C1 segment of cervical spinal cord (tissue), 14 donors: ENCODE results near the gene ZSWIM2.
"Not testable (repeated sequence)": the region's sequence is repeated elsewhere in the genome, so short reads cannot be mapped to it uniquely, and the experiment has no call there.

ENCODE experiments used
- DNase-seq, 14 donors: peaks; one replicate each; lab custom pipeline; 2025; lab: John Stamatoyannopoulos, UW

ZSWIM2 gene

DNA sequence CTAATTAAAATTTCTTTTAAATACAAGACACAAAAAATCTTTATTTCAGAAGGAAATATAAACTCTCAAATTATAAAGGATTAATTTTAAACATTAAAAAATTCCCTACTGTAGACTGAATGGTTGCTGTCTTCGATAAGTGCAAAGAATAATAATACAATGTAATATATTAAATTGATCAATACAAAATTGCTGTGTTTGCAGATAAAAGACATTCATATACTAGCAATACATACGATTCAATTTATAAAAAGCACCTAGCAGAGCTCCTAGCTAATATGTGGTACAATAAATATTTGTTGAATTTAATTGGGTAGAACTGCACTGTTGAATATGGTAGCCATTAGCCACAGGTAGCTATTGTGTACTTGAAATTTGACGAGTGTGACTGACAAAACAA lies 6.6 kb downstream of the ZSWIM2 start:
- no peak for DNase-seq

DNA sequence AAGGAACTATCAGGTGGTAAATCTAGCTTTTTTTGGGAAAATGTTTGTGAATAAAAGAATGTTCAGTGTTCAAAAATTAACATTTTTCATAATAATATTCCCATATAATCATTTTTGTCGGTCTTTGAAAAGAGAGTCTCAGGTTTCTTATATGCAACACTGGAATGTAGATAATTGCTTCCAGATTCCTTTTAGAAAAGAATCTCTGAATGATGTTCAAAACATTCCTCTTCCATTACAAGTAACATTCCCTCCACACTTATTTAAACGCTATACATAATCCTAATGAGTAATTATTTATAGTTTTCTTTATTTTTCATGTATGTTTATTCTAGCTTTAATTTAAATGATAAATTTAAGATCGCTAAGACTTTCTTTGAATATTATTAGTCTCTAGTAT lies 7.0 kb downstream of the ZSWIM2 start:
- no peak for DNase-seq

- no peak for DNase-seq
These were observed 13.3 kb downstream of the ZSWIM2 start for GRCh38 chr2:186835628-186836027.

GRCh38 chr2:186827862-186828492 lies 21.0 kb downstream of the ZSWIM2 start:
- DNase-seq = no peak

- no peak for DNase-seq
These were observed 21.6 kb downstream of the ZSWIM2 start for GRCh38 chr2:186827411-186827810.

DNA sequence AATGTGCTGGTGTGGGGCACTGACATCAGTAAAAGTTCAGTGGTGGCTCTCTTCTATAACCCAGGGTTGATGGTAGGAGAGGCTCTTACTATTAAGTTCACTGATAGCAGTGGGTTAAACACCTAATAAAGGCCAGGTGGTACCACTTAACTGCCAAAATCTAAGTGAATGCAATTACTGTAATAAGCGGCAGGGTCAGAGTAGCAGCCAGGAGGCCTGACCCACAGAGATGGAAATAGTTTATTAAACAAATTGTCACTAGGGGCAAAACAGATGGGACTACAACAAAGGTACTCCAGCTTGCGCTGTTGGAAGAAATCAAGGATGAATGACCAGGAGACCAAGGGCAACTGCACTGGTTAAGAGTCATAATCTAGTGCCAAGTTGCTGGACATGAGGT lies 26.6 kb downstream of the ZSWIM2 start:
- DNase-seq = no peak

GRCh38 chr2:186820303-186820702 lies 28.7 kb downstream of the ZSWIM2 start:
- no peak for DNase-seq

GRCh38 chr2:186811760-186812159 lies 37.2 kb downstream of the ZSWIM2 start:
- not testable (repeated sequence) for DNase-seq

DNA sequence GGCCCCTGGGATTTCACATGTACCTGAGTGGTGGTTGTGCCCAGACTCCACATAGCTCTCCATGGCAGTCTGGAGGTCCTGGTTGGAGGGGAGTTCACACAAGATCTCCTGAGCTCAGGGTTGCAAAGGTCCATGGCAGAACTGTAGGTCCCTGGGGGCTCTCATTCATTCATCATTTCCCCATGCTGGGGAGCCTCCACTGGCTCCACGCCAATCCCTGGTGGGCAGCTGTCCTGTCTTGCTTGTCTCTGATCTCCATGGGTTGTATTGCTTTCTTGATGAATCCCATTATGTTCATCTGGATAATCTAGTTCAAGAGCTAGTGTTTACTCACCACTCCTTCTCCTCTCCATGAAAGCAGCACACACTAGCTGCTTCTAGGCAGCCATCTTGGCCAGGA lies 42.4 kb downstream of the ZSWIM2 start:
- no peak for DNase-seq

DNA sequence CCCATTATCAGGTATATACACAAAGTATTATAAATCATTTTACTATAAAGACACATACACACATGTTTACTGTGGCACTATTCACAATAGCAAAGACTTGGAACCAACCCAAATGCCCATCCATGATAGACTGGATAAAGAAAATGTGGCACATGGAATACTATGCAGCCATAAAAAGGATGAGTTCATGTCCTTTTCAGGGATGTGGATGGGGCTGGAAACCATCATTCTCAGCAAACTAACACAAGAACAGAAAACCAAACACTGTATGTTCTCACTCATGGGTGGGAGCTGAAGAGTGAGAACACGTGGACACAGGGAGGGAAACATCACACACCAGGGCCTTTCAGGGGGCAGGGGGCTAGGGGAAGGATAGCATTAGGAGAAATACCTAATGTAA lies 50.4 kb downstream of the ZSWIM2 start:
- not testable (repeated sequence) for DNase-seq

- no peak for DNase-seq
These were observed 64.0 kb downstream of the ZSWIM2 start for GRCh38 chr2:186784930-186785329.

DNA sequence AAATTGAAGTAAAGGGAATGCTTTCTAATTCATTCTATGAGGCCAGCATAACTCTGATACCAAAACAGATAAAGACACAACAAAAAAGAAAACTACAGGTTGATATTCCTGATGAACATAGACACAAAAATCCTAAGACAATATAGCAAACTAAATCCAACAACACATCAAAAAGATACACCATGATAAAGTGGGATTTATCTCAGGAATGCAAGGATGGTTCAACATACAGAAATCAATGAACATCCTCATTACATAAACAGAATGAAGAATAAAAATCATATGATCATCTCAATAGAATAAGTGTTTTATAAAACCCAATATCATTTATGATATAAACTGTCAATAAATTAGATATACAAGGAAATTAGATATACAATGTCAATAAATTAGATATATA lies 65.7 kb downstream of the ZSWIM2 start:
- DNase-seq = no peak

DNA sequence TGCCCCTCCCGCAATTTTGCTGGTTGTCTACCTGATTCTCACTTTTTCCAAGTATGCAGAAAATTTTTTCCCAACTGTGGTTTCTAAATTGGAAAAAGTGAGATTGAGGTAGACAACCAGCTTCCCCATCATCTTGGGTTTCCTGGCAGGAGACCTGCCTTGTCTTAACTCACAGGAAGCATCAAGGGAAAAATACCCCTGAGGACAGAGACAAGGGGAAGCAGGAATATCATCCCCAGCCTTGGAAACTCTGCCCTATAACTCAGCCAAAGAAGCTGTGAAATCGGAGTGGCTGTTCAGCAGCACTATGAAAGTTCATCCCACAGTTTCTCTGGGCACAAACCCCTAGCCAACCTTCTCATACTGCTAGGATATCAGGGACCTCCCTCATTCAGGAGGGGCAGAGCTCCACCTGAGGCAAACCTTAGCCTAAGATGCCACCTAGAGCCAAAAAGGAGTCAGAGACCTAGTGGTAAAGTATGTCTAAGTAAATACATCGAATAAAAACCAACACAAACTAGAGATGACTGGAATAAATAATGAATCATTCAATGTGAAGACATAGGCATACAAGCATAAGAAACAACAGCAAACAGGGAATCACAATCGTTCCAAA lies 68.2 kb downstream of the ZSWIM2 start:
- DNase-seq = no peak
